ENCODE measurements around the gene PRSS48.

DNA sequence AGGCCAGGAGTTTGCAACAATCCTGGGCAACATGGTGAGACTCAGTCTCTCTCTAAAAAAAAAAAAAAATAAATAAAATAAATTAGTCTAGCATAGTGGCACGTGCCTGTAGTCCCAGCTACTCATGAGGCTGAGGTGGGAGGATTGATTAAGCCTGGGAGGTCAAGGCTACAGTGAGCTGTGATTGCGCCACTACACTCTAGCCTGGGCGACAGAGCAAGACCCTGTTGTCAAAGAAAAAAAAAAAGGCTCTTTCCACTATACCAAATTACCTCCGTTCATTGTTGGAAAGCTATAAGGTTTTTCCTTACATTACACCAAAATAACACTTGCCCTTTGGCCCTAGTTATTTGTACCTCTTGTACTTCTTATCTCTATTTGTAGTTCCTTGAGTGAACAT lies 9.9 kb upstream of the PRSS48 start:
- TF ChIP-seq, protein P1, sequence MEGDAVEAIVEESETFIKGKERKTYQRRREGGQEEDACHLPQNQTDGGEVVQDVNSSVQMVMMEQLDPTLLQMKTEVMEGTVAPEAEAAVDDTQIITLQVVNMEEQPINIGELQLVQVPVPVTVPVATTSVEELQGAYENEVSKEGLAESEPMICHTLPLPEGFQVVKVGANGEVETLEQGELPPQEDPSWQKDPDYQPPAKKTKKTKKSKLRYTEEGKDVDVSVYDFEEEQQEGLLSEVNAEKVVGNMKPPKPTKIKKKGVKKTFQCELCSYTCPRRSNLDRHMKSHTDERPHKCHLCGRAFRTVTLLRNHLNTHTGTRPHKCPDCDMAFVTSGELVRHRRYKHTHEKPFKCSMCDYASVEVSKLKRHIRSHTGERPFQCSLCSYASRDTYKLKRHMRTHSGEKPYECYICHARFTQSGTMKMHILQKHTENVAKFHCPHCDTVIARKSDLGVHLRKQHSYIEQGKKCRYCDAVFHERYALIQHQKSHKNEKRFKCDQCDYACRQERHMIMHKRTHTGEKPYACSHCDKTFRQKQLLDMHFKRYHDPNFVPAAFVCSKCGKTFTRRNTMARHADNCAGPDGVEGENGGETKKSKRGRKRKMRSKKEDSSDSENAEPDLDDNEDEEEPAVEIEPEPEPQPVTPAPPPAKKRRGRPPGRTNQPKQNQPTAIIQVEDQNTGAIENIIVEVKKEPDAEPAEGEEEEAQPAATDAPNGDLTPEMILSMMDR (IDR thresholded peaks at IDR 0.05 in 8 of 11, conservative IDR thresholded peaks at IDR 0.05 in 3 of 11), result no peak
- no peak for TF ChIP-seq POLR2A (IDR thresholded peaks at IDR 0.05)
- TF ChIP-seq POLR2AphosphoS5 (IDR thresholded peaks at IDR 0.05), result no peak

Data from spleen (tissue), 7 donors.